ENCODE results near the gene GABBR1. TPM values are rescaled to one million over a fixed set of nuclear protein-coding genes. Genes with fewer than 3 reads are reported as not detected.

Gene GABBR1
- total RNA-seq, 1 donor from 2014 or later, result 38.5 TPM

GRCh38 chr6:29524444-29525310, 108.3 kb downstream of the GABBR1 start:
- no peak for TF ChIP-seq CTCF (IDR thresholded peaks at IDR 0.05)
- no peak for ATAC-seq
- intact Hi-C loops (cut with DNase I), result no loop called here

DNA sequence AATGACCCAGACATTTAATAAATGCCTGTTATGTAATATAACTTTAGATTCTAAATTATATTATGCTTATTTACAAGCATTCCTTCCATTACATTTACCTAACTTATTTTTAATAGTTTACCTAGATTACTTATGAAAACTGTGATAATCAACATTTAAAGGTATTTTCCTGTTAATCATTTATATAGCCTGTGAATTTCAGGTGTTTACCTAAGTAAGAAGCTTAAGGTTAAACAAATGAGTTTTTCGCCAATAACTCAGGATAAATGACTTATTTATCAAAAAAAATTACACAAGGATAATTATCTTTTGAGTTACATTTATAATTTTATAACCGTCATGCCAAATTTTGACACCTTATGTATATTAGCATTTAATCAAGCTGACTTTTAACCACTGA, 108.9 kb downstream of the GABBR1 start:
- H3K27me3 ChIP-seq (ENCODE audit: low read depth), result no peaks in the 10 kb centered on the region
- intact Hi-C loops (cut with DNase I), result no loop called here
- H3K9me3 ChIP-seq, result no peaks in the 10 kb centered on the region
- ATAC-seq, result no peak
- no peak overlapping the region for H3K27ac ChIP-seq
- no peaks in the 10 kb centered on the region for H3K36me3 ChIP-seq
- no peak for TF ChIP-seq CTCF (IDR thresholded peaks at IDR 0.05)
- no peak for DNase-seq
- no peaks in the 10 kb centered on the region for H3K4me1 ChIP-seq
- H3K4me3 ChIP-seq, result no peak overlapping the region

More at GRCh38 chr6:29524444-29525310, 108.3 kb downstream of the GABBR1 start:
- Histone ChIP-seq H3K36me3 (no peaks in the 10 kb centered on the region), H3K4me3 (no peak overlapping the region), H3K4me1 (no peaks in the 10 kb centered on the region), H3K27me3 (ENCODE audit: low read depth) (no peaks in the 10 kb centered on the region), H3K27ac (no peak overlapping the region), H3K9me3 (no peaks in the 10 kb centered on the region)
- no peak for DNase-seq

- Histone ChIP-seq H3K27ac (no peak overlapping the region), H3K4me3 (no peak overlapping the region), H3K36me3 (no peaks in the 10 kb centered on the region), H3K9me3 (no peaks in the 10 kb centered on the region), H3K27me3 (ENCODE audit: low read depth) (no peaks in the 10 kb centered on the region), H3K4me1 (no peaks in the 10 kb centered on the region)
- intact Hi-C loops (cut with DNase I), result no loop called here
- DNase-seq (no peak), ATAC-seq (no peak)
- no peak for TF ChIP-seq CTCF (IDR thresholded peaks at IDR 0.05)
These were observed 110.8 kb downstream of the GABBR1 start for GRCh38 chr6:29522227-29522626.

GRCh38 chr6:29521006-29521680, 111.8 kb downstream of the GABBR1 start:
- DNase-seq, result no peak
- intact Hi-C loops (cut with DNase I), result no loop called here
- H3K4me3 ChIP-seq, result no peak overlapping the region
- H3K4me1 ChIP-seq, result no peaks in the 10 kb centered on the region
- no peaks in the 10 kb centered on the region for H3K36me3 ChIP-seq
- ATAC-seq, result no peak
- no peaks in the 10 kb centered on the region for H3K27me3 ChIP-seq (ENCODE audit: low read depth)
- H3K27ac ChIP-seq, result no peak overlapping the region
- no peaks in the 10 kb centered on the region for H3K9me3 ChIP-seq
- TF ChIP-seq CTCF (IDR thresholded peaks at IDR 0.05), result no peak

DNA sequence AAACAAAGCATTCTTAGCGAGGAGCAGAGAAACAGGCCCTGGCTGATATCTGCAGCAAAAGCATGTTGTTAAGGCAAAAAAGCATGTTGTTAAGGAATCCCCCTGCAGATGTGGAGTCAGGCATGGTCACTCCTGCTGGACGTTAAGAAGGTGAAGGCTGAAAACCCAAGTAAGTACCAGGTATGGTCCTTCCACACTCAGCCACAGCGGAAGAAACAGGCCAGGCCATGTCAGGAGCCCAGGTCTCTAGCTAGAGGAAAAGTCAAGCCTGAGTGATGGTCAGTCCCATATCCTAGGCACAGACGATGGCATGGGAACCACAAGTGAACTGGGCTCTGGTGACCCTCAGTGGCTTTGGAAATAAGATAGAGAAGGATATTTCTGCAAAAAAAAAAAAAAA, 112.8 kb downstream of the GABBR1 start:
- H3K27ac ChIP-seq, result no peak overlapping the region
- H3K4me3 ChIP-seq, result no peak overlapping the region
- H3K27me3 ChIP-seq (ENCODE audit: low read depth), result no peaks in the 10 kb centered on the region
- DNase-seq (no peak), ATAC-seq (no peak)
- intact Hi-C loops (cut with DNase I), result no loop called here
- H3K36me3 ChIP-seq, result no peaks in the 10 kb centered on the region
- H3K9me3 ChIP-seq, result no peaks in the 10 kb centered on the region
- H3K4me1 ChIP-seq, result no peaks in the 10 kb centered on the region
- TF ChIP-seq CTCF (IDR thresholded peaks at IDR 0.05), result no peak
